NCI-H82 treated with DMSO at 0.1 percent for 48 hours (cell line): ENCODE data around the gene EXOC4.

Experiments
- DNase-seq: peaks from one replicate; lab custom pipeline; 2025; ENCODE audit not compliant: unreplicated experiment; lab: John Stamatoyannopoulos, UW

EXOC4 gene

GRCh38 chr7:134016223-134016941 lies 763.5 kb downstream of the EXOC4 start:
- peak; percentile 35 for DNase-seq

- no peak for DNase-seq
These were observed 764.0 kb downstream of the EXOC4 start for GRCh38 chr7:134016942-134017303.

- DNase-seq: no peak
These were observed 765.4 kb downstream of the EXOC4 start for GRCh38 chr7:134018306-134018705.

- no peak for DNase-seq
These were observed 766.4 kb downstream of the EXOC4 start for GRCh38 chr7:134019251-134019650.

GRCh38 chr7:134021836-134022235 lies 769.0 kb downstream of the EXOC4 start:
- DNase-seq: no peak

GRCh38 chr7:134022286-134022911 lies 769.5 kb downstream of the EXOC4 start:
- no peak for DNase-seq

- DNase-seq: no peak
These were observed 771.9 kb downstream of the EXOC4 start for GRCh38 chr7:134024739-134025138.

GRCh38 chr7:134028853-134029252 lies 776.0 kb downstream of the EXOC4 start:
- no peak for DNase-seq

GRCh38 chr7:134029743-134030142 lies 776.9 kb downstream of the EXOC4 start:
- no peak for DNase-seq

- no peak for DNase-seq
These were observed 777.6 kb downstream of the EXOC4 start for GRCh38 chr7:134030460-134030865.

- DNase-seq: no peak
These were observed 779.1 kb downstream of the EXOC4 start for GRCh38 chr7:134031835-134032617.

GRCh38 chr7:134034652-134035051 lies 781.8 kb downstream of the EXOC4 start:
- no peak for DNase-seq

GRCh38 chr7:134037991-134038390 lies 785.1 kb downstream of the EXOC4 start:
- peak; percentile 69 for DNase-seq

- DNase-seq: no peak
These were observed 788.1 kb downstream of the EXOC4 start for GRCh38 chr7:134040988-134041387.

- no peak for DNase-seq
These were observed 788.6 kb downstream of the EXOC4 start for GRCh38 chr7:134041477-134041876.

GRCh38 chr7:134042307-134042706 lies 789.4 kb downstream of the EXOC4 start:
- DNase-seq: no peak

- DNase-seq: no peak
These were observed 791.8 kb downstream of the EXOC4 start for GRCh38 chr7:134044682-134045081.

GRCh38 chr7:134045716-134046115 lies 792.8 kb downstream of the EXOC4 start:
- DNase-seq: no peak

GRCh38 chr7:134046594-134047128 lies 793.8 kb downstream of the EXOC4 start:
- no peak for DNase-seq

- DNase-seq: no peak
These were observed 794.8 kb downstream of the EXOC4 start for GRCh38 chr7:134047675-134048074.

GRCh38 chr7:134048166-134048565 lies 795.3 kb downstream of the EXOC4 start:
- DNase-seq: no peak

- DNase-seq: no peak
These were observed 798.1 kb downstream of the EXOC4 start for GRCh38 chr7:134051020-134051419.
